ENCODE results near the gene DCAKD. TPM values are rescaled to one million over a fixed set of nuclear protein-coding genes. Genes with fewer than 3 reads are reported as not detected.

DCAKD gene
- total and polyA plus RNA-seq, 9 donors: 19.8 to 62.3 (median 46.2) TPM

DNA sequence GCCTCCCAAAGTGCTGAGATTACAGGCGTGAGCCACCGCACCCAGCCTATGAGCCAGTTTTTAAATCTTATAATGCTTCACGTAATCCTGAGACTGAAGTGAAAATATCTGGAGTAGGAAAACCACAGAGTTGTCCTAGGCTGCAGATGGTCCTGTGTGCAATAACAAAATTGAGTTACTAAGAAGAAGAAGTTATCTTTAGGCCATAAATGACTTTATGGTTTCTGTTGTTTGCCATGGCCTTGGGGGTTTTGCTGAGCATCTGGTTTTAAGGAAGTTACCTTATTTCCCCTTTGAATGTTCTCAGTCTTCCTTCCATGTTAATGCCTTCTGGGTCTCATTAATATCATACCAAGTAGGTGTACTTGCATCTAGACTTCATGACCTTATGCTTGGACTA is 26.2 kb upstream of the DCAKD start:
- TF ChIP-seq, protein P1, sequence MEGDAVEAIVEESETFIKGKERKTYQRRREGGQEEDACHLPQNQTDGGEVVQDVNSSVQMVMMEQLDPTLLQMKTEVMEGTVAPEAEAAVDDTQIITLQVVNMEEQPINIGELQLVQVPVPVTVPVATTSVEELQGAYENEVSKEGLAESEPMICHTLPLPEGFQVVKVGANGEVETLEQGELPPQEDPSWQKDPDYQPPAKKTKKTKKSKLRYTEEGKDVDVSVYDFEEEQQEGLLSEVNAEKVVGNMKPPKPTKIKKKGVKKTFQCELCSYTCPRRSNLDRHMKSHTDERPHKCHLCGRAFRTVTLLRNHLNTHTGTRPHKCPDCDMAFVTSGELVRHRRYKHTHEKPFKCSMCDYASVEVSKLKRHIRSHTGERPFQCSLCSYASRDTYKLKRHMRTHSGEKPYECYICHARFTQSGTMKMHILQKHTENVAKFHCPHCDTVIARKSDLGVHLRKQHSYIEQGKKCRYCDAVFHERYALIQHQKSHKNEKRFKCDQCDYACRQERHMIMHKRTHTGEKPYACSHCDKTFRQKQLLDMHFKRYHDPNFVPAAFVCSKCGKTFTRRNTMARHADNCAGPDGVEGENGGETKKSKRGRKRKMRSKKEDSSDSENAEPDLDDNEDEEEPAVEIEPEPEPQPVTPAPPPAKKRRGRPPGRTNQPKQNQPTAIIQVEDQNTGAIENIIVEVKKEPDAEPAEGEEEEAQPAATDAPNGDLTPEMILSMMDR (IDR thresholded peaks at IDR 0.05): no peak
- no peak for TF ChIP-seq EP300 (IDR thresholded peaks at IDR 0.05)
- no peak for TF ChIP-seq POLR2A (IDR thresholded peaks at IDR 0.05)
- Histone ChIP-seq H3K4me1 (ENCODE audit: insufficient read depth) (peaks cover 11% of the 10 kb centered on the region), H3K27ac (no peak overlapping the region), H3K36me3 (no peaks in the 10 kb centered on the region), H3K27me3 (no peaks in the 10 kb centered on the region), H3K4me3 (no peak overlapping the region), H3K9me3 (no peaks in the 10 kb centered on the region)
- intact Hi-C loops (cut with DNase I): no loop called here
- 68 to 78% (median 69%) methylated on average over 3 of the region's 3 CpGs for WGBS, 3 donors
- DNase-seq: no peak

DNA sequence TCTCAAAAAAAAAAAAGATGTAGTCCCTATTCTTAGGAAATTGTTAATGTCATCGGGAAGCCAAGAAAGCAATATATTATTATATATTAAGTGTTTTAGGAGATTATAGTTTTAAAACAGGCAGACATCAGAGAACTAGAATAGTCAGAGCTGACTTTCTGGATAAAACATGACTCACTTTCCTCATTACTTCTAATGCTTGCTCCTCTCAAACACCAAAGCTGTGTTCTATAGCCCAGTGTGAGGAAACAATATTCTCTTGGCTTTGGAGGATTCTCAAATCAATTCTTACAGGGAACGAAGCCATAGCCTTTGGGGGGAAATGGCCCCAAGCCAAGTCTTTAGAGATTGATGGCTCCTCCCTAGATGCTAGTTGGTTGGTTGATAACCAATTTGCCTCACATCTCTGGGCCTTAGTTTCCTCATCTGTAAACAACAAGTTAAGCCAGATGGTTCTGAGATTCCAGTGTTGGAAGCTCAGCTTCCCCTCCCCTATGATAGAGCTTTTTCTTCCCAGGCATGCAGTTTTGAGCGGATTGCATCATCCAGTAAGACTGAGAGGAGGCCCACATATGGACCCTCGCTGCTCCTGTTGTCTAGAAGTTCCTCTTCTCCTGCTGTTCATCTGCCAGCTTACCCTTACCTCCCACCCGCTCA is 22.1 kb upstream of the DCAKD start:
- DNase-seq: peak in 1 of 5 donors; percentile 65
- intact Hi-C loops (cut with DNase I): no loop called here
- peaks cover 9% of the 10 kb centered on the region for H3K4me1 ChIP-seq (ENCODE audit: insufficient read depth)
- H3K36me3 ChIP-seq: no peaks in the 10 kb centered on the region
- H3K27ac ChIP-seq: no peak overlapping the region
- H3K9me3 ChIP-seq: no peaks in the 10 kb centered on the region
- H3K4me3 ChIP-seq: no peak overlapping the region
- TF ChIP-seq, protein P1 (IDR thresholded peaks at IDR 0.05): no peak
- no peak for TF ChIP-seq POLR2A (IDR thresholded peaks at IDR 0.05)
- no peak for TF ChIP-seq EP300 (IDR thresholded peaks at IDR 0.05)
- 50 to 61% (median 57%) methylated on average over 5 of the region's 5 CpGs for WGBS, 3 donors
- H3K27me3 ChIP-seq: no peaks in the 10 kb centered on the region

DNA sequence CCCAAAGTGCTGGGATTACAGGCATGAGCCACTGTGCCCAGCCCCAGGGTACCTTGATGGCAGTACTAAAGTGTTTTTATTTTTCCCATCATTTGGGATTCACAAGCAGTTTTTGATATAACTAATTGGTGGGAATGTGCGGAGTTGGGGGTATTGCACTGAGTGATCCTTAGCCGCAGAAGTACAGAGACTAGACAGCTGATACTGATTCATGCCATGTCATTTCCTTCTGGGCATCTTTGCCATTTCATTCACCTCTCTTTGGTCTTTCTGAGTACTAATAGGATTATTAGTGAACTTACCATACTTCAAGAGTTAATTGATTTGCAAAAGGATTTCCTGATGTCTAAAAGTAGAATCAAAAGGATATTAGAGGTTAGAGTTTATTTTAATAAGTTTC is 19.4 kb upstream of the DCAKD start:
- H3K4me3 ChIP-seq: no peak overlapping the region
- H3K9me3 ChIP-seq: no peaks in the 10 kb centered on the region
- 94 to 95% (median 94%) methylated on average over 2 of the region's 2 CpGs for WGBS, 3 donors
- TF ChIP-seq POLR2A (IDR thresholded peaks at IDR 0.05): no peak
- no peak for TF ChIP-seq EP300 (IDR thresholded peaks at IDR 0.05)
- TF ChIP-seq, protein P1 (IDR thresholded peaks at IDR 0.05): no peak
- H3K36me3 ChIP-seq: no peaks in the 10 kb centered on the region
- H3K27me3 ChIP-seq: no peaks in the 10 kb centered on the region
- no peak overlapping the region for H3K27ac ChIP-seq
- H3K4me1 ChIP-seq (ENCODE audit: insufficient read depth): peaks cover 7% of the 10 kb centered on the region
- DNase-seq: no peak
- intact Hi-C loops (cut with DNase I): no loop called here

DNA sequence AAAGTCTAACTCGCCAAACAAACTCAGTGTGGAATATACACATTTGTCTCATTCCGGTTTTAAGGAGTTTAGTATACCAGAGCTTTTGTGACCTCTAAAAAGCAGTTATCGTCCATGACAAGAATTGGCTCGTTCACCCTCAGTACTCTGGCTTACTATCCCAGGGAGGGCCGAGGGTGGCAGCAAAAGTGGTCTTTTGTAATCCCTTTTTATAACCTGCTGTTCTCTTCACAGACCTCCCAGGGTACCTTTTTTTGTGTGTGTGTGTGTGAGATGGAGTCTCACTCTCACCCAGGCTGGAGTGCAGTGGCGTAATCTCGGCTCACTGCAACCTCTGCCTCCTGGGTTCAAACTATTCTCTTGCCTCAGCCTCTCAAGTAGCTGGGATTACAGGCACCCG is 18.6 kb upstream of the DCAKD start:
- Histone ChIP-seq H3K36me3 (no peaks in the 10 kb centered on the region), H3K4me1 (ENCODE audit: insufficient read depth) (peaks cover 7% of the 10 kb centered on the region)
- WGBS, 3 donors: 89 to 94% (median 89%) methylated on average over 8 of the region's 8 CpGs

More for the DNA sequence above, 18.6 kb upstream of the DCAKD start:
- no peaks in the 10 kb centered on the region for H3K27me3 ChIP-seq
- no peaks in the 10 kb centered on the region for H3K9me3 ChIP-seq
- intact Hi-C loops (cut with DNase I): no loop called here
- H3K27ac ChIP-seq: no peak overlapping the region
- TF ChIP-seq, protein P1 (IDR thresholded peaks at IDR 0.05): no peak
- TF ChIP-seq POLR2A (IDR thresholded peaks at IDR 0.05): no peak
- no peak for TF ChIP-seq EP300 (IDR thresholded peaks at IDR 0.05)
- no peak overlapping the region for H3K4me3 ChIP-seq
- DNase-seq: no peak
